Measurements from ENCODE around the gene CDKAL1.
"Not testable (repeated sequence)": the region's sequence is repeated elsewhere in the genome, so short reads cannot be mapped to it uniquely, and the experiment has no call there.

Gene CDKAL1

DNA sequence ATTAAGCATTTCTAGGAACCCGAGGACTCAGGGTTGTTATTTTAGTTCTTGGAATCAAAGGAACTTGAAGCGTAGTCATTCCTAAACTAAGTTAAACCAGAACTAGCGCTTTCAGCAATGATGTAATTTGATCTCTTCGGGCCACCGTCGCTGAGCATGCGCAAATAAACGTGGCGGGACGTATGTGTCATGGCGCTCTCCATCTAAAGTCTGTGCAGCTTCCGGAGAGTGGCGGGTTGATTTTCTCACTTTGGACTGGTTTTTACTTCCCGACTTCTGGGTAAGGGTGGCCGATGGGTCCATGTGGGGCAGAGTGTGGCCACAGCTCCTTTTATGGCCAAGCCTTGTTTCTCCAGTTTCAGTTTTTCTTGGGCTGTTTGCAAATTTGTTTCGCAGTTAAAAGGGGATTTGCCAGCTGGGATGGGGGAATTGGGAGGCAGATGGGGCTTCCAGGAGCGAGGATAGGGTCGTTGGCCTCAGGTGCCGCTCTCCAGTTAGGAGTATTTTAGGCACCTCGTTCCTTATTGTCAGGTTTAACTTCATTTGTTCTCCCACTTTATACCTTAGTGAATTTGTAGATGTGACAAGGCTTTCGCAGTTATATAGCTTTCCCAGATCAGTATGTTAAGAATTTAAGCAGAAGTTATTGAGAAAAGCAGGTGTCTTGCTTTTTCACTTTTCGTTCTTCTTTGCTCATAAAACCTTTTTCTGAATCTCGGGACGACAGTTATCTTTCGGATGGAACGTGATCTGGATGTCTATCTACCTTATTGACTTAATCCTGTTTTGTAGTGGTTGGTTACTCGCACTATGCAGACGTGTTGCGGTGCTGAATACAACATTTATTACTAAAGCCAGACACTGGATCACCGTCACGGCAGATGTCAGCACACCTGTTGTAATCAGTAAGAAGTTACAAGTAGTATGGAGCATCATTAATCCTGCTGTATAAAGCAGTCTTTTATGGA, at the start of gene CDKAL1:
CDKAL1 (plus strand) TSS at position 163 of the 968 bp plus-strand sequence. CDS start 11,894 bp downstream, outside the sequence.
- peak; percentile 79 to 87 for DNase-seq

- no peak for DNase-seq
Measured at GRCh38 chr6:20486641-20487040, 47.6 kb upstream of the CDKAL1 start.

DNA sequence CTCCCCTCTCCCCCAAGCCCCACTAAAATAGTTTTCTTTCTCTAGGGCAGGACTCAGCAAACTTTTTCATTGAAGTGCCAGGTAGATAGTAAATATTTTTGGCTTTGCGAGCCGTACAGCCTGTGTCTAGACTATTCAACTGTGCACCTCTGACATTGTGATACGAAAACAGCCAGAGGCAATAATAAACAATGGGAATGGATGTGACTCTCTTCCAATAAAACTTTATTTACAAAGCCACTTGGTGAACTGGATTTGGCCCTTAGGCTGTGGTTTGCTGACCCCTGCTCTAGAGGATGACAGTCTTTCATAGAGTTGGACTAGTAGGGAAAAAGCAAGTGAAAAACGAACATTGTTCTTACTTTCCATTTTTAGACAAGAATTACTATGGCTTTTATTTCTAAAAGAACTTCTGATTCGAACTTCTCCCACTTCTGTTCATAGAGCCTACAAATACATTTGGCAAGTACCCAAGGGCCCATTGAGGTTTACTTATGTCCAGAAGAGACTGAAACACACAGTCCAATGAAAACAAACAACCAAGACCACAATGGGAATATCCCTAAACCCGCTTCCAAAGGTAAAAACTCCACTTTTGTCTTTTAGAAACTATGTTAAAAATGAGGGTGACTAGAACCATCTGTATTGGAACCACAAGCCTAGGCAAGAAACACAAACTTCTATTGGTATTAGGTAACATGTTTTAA, 46.4 kb upstream of the CDKAL1 start:
- no peak for DNase-seq

- DNase-seq, result no peak
Measured at GRCh38 chr6:20490591-20490990, 43.7 kb upstream of the CDKAL1 start.

GRCh38 chr6:20492099-20492498, 42.2 kb upstream of the CDKAL1 start:
- DNase-seq, result no peak

DNA sequence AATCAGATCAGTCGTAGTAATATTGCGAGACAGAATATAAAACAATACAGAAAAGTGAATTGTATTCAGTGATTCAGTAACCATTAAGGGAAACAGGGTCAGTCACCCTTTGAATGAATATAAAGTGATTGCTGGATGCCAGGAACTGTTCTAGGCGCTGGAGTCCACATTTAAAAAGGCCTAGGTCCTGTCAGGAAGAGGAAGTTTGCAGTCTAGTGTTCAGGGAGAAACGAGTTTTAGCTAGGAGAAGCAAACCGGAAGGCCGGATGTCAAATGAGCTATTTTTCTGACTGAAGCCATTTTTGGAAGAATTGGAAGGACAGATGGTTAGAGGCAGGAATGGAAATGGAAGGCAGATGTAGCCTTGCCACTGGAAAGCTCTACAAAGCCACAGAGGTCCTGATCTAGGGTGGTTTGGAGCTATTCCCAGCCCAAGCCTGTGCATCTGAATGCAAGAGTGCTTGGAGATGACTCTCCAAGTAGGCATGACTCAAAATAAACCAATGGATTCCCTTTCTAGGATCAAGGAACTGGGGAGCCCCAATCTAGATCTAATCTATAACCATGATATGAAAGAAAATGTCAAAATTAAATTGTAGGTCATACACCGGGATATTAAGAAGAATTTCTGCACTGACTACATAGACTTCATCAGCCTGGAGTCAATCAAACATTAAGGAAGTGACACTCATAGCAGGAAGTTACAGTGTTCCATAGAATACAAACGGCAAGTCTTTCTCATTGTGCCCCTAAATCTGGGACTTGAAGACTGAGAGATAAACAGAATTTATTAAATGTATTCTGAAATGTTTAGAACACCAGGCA, 36.8 kb upstream of the CDKAL1 start:
- DNase-seq, result no peak

DNA sequence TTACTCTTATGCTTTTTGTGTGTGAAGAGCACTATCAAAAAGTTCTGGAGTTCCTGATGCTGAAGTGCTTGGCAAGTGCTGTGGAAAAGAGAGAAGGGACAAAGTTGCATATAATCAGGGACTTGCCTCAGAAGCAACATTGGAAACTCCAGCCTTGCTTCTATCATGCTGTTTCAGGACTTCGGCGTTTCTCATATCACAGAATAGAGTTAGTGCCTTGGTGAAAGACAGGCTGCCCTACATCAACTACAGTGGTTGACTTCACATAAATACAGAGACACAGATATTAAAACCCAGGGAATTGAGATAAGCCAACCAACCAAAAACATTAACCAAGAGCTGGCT, 36.2 kb upstream of the CDKAL1 start:
- no peak for DNase-seq

GRCh38 chr6:20509212-20509611, 25.0 kb upstream of the CDKAL1 start:
- DNase-seq, result no peak

DNA sequence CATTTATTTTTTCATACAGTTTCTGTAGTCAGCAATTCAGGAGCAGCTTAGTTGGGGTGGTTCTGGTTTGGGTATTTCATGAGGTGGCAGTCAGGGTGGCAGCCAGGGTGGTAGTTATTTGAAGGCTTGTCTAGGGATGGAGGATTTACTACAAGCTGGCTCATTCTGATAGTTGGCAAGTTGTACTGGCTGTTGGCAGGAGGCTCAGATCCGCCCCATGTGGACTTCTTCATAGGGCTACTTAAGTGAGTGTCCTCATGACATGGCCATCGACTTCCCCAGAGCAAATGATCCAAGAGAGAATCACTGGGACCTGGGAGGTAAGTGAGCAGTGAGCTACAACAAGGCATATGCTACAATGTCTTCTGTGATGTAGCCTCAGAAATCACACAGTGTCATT, 22.4 kb upstream of the CDKAL1 start:
- no peak for DNase-seq

DNA sequence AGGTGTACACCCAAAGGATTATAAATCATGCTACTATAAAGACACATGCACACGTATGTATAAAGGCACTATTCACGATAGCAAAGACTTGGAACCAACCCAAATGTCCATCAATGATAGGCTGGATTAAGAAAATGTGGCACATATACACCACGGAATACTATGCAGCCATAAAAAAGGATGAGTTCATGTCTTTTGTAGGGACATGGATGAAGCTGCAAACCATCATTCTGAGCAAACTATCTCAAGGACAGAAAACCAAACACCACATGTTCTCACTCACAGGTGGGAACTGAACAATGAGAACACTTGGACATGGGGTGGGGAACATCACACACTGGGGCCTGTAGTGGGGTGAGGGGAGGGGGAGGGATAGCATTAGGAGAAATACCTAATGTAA, 9.0 kb upstream of the CDKAL1 start:
- DNase-seq, result not testable (repeated sequence)

GRCh38 chr6:20529086-20529448, 5.2 kb upstream of the CDKAL1 start:
- DNase-seq, result not testable (repeated sequence)

GRCh38 chr6:20532881-20533280, 1.4 kb upstream of the CDKAL1 start:
- DNase-seq, result no peak

- DNase-seq, result no peak
Measured at GRCh38 chr6:20533746-20534294, 437 bp upstream of the CDKAL1 start.

DNA sequence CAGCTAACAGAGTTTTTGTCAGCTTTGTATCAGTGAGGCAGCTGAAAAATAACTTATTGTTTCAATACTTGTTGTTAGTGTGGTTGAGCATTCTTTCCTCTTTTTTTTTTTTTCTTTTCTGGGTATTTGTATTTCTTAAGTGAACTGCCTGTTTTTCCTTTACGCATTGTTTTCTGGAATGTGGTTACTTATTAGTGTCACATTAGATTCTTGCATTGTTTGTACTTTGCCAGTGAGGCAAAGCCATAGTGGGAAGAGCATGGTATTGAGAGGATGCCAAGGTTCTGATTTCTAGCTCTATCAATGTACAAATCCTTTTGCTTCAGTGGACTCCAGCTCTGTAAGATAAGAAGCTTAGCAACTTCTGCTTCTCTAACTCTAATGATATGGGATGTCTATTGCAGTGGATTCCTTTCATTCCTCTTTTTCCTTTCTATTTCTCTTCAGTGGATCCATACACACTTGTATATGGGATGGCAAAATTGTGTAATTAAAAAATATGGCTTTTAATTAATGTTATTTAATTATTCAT, 3.9 kb downstream of the CDKAL1 start:
- no peak for DNase-seq

- DNase-seq, result no peak
Measured at GRCh38 chr6:20538907-20539306, 4.7 kb downstream of the CDKAL1 start.

- DNase-seq, result no peak
Measured at GRCh38 chr6:20539387-20539786, 5.1 kb downstream of the CDKAL1 start.

DNA sequence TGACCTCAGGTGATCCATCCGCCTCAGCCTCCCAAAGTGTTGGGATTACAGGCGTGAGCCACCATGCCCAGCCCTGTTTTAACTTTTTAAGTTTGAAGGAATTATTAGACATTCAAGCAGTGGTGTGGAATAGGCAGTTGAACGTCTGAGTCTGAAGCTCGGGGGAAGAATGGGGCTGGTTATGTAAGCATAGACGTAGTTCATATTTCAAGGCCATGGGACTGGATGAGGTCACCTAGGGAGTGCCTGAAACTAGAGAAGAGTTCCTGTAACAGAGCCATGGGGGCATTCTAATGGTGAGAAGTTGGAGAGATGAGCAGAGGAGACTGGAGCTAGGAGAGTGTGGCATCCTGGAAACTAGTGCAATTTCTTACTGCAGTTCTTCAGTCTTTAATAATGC, 6.4 kb downstream of the CDKAL1 start:
- no peak for DNase-seq

- no peak for DNase-seq
Measured at GRCh38 chr6:20541382-20541781, 7.1 kb downstream of the CDKAL1 start.

GRCh38 chr6:20542927-20543602, 8.8 kb downstream of the CDKAL1 start:
- no peak for DNase-seq

GRCh38 chr6:20548264-20548663, 14.0 kb downstream of the CDKAL1 start:
- DNase-seq, result no peak

- DNase-seq, result not testable (repeated sequence)
Measured at GRCh38 chr6:20549398-20549797, 15.1 kb downstream of the CDKAL1 start.

- DNase-seq, result no peak
Measured at GRCh38 chr6:20554326-20554725, 20.1 kb downstream of the CDKAL1 start.
